Panc1 (cell line): ENCODE data around the gene PTPN1. TPM values are rescaled to one million over a fixed set of nuclear protein-coding genes. Genes with fewer than 3 reads are reported as not detected.

ENCODE experiments used
- ATAC-seq: fragments of 200-7000 bp; cut with Tn5 transposase; 2 replicates; pipeline ENCODE4 v1.9.1; 2020; ENCODE audit warnings: mild to moderate bottlenecking, moderate library complexity
- BruUV-seq: library from RNA; stranded (reverse); fragments of 400-500 nt; replicated peaks from 2 replicates; lab custom pipeline; 2021; lab: Mats Ljungman, UMichigan
- CTCF ChIA-PET: fragments of 300-600 bp; sonication (Branson Sonifier 250); formaldehyde crosslinking; loops from one replicate; lab custom pipeline; 2022; ENCODE audit warnings: antibody characterized with exemption; lab: Charles Lee
- POLR2A ChIA-PET: fragments of 300-600 bp; sonication (Branson Sonifier 250); formaldehyde crosslinking; loops from one replicate; lab custom pipeline; 2022; ENCODE audit warnings: antibody characterized with exemption; lab: Charles Lee
- DNase-seq: peaks from one replicate; pipeline ENCODE4 v3.0.0-alpha.2; 2010; ENCODE audit warnings: low read depth, low spot score
- H3K27ac ChIP-seq: 2 replicates; pipeline ENCODE4 v1.5.1; 2011; ENCODE audit warnings: mild to moderate bottlenecking, low read length, inconsistent platforms
- H3K27me3 ChIP-seq: fragments of 200-500 bp; sonication (Bioruptor generic); 2 replicates; pipeline ENCODE4 v1.6.0; 2014; ENCODE audit warnings: low read length, inconsistent platforms; ENCODE audit not compliant: control insufficient read depth, insufficient read depth
- H3K36me3 ChIP-seq: fragments of 200-500 bp; sonication (Bioruptor generic); 2 replicates; pipeline ENCODE4 v1.5.1; 2014; ENCODE audit warnings: inconsistent platforms, mild to moderate bottlenecking, low read length, moderate library complexity; ENCODE audit not compliant: control insufficient read depth, insufficient read depth
- H3K4me1 ChIP-seq: 2 replicates; pipeline ENCODE4 v1.5.1; 2011; ENCODE audit warnings: inconsistent platforms, mild to moderate bottlenecking, low read length, moderate library complexity; ENCODE audit not compliant: control insufficient read depth, insufficient read depth
- H3K4me3 ChIP-seq, 2 experiments: 2 replicates each; pipeline ENCODE4 v1.5.1; 2011 to 2012; ENCODE audit warnings: low read depth in 2 of 2, low read length in 2 of 2, mild to moderate bottlenecking in 2 of 2, inconsistent platforms in 1 of 2, moderate library complexity in 1 of 2
- H3K9me3 ChIP-seq: fragments of 200-500 bp; sonication (Bioruptor generic); 2 replicates; pipeline ENCODE4 v1.5.1; 2014; ENCODE audit warnings: low read depth, mild to moderate bottlenecking, inconsistent platforms, low read length, moderate library complexity; ENCODE audit not compliant: control insufficient read depth, insufficient read depth
- POLR2AphosphoS5 ChIP-seq: IDR thresholded peaks from 2 replicates; pipeline ENCODE4 v1.6.1; 2012; ENCODE audit warnings: mild to moderate bottlenecking, low read depth, low read length, moderate library complexity
- SIN3A ChIP-seq: IDR thresholded peaks from 2 replicates; pipeline ENCODE4 v1.6.1; 2012; ENCODE audit warnings: low read depth, mild to moderate bottlenecking, low read length, moderate library complexity, borderline replicate concordance; ENCODE audit not compliant: insufficient read depth
- TCF7L2 ChIP-seq: IDR thresholded peaks from 2 replicates; pipeline ENCODE4 v1.6.1; 2011; ENCODE audit warnings: mild to moderate bottlenecking, low read depth, low read length, inconsistent platforms
- in situ Hi-C: cut with HindIII; loops from 2 replicates; pipeline ENCODE4 v1.10.0; 2016; ENCODE audit warnings: low sequenced_read_pairs, low pct_unique_long_range_greater_than_20kb
- intact Hi-C: fragments of 100-400 bp; cut with micrococcal nuclease; formaldehyde crosslinking; loops from one replicate; pipeline ENCODE4 v1.10.0; 2022; ENCODE audit not compliant: unreplicated experiment
- total RNA-seq: library from RNA; stranded (reverse); gene quantifications from one replicate; pipeline ENCODE4 v1.2.1, GENCODE V29; 2021; ENCODE audit not compliant: unreplicated experiment
- TF ChIP-seq, protein P1 (sequence below), 2 experiments: IDR thresholded peaks; 2 replicates each; pipeline ENCODE4 v1.6.1; 2011 to 2012; ENCODE audit warnings: low read depth in 2 of 2, control low read depth in 1 of 2, low read length in 1 of 2, mild to moderate bottlenecking in 1 of 2, moderate library complexity in 1 of 2; ENCODE audit not compliant: insufficient read depth in 1 of 2
- TF ChIP-seq, protein P2 (sequence below): fragments of 450-650 bp; IDR thresholded peaks from 2 replicates; pipeline ENCODE4 v1.5.1; 2017; ENCODE audit warnings: mild to moderate bottlenecking

PTPN1 gene
- total RNA-seq, 1 experiment from 2014 or later = 42.2 TPM

DNA sequence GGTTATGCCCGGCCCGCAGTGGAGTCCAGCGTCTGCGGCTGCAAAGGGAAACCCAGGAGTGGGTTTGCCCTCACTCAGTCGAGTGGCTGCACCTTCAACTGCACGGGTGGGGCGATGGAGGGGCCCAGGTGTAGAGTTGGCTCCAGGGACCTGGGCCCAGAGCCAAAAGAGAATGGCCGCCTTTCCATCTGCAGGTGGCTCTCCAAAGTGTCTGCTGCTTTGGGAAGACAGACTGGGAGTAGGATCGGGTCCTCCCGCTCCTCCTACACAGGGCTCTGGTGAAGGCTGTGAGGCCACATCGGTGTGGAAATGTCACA, 80.1 kb downstream of the PTPN1 start:
- Histone ChIP-seq H3K27ac (peak overlapping the region; percentile 69), H3K36me3 (peaks cover 11% of the 10 kb centered on the region), H3K4me3 (no peak overlapping the region), H3K4me1 (peaks cover 77% of the 10 kb centered on the region), H3K27me3 (no peaks in the 10 kb centered on the region), H3K9me3 (no peaks in the 10 kb centered on the region)
- intact Hi-C loops = no loop called here
- in situ Hi-C loops = no loop called here
- ATAC-seq (no peak), DNase-seq (no peak)
- TF ChIP-seq TCF7L2 (no peak), SIN3A (no peak), POLR2AphosphoS5 (no peak)
- TF ChIP-seq, protein P1, sequence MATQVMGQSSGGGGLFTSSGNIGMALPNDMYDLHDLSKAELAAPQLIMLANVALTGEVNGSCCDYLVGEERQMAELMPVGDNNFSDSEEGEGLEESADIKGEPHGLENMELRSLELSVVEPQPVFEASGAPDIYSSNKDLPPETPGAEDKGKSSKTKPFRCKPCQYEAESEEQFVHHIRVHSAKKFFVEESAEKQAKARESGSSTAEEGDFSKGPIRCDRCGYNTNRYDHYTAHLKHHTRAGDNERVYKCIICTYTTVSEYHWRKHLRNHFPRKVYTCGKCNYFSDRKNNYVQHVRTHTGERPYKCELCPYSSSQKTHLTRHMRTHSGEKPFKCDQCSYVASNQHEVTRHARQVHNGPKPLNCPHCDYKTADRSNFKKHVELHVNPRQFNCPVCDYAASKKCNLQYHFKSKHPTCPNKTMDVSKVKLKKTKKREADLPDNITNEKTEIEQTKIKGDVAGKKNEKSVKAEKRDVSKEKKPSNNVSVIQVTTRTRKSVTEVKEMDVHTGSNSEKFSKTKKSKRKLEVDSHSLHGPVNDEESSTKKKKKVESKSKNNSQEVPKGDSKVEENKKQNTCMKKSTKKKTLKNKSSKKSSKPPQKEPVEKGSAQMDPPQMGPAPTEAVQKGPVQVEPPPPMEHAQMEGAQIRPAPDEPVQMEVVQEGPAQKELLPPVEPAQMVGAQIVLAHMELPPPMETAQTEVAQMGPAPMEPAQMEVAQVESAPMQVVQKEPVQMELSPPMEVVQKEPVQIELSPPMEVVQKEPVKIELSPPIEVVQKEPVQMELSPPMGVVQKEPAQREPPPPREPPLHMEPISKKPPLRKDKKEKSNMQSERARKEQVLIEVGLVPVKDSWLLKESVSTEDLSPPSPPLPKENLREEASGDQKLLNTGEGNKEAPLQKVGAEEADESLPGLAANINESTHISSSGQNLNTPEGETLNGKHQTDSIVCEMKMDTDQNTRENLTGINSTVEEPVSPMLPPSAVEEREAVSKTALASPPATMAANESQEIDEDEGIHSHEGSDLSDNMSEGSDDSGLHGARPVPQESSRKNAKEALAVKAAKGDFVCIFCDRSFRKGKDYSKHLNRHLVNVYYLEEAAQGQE (IDR thresholded peaks at IDR 0.05; ENCODE audit: insufficient read depth in 1 of 2, low read depth in 2 of 2, low read length in 1 of 2) = no peak
- TF ChIP-seq, protein P2, sequence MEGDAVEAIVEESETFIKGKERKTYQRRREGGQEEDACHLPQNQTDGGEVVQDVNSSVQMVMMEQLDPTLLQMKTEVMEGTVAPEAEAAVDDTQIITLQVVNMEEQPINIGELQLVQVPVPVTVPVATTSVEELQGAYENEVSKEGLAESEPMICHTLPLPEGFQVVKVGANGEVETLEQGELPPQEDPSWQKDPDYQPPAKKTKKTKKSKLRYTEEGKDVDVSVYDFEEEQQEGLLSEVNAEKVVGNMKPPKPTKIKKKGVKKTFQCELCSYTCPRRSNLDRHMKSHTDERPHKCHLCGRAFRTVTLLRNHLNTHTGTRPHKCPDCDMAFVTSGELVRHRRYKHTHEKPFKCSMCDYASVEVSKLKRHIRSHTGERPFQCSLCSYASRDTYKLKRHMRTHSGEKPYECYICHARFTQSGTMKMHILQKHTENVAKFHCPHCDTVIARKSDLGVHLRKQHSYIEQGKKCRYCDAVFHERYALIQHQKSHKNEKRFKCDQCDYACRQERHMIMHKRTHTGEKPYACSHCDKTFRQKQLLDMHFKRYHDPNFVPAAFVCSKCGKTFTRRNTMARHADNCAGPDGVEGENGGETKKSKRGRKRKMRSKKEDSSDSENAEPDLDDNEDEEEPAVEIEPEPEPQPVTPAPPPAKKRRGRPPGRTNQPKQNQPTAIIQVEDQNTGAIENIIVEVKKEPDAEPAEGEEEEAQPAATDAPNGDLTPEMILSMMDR = no peak
- POLR2A ChIA-PET = no interaction called here
- CTCF ChIA-PET = no interaction called here
- no TSS peak for BruUV-seq

DNA sequence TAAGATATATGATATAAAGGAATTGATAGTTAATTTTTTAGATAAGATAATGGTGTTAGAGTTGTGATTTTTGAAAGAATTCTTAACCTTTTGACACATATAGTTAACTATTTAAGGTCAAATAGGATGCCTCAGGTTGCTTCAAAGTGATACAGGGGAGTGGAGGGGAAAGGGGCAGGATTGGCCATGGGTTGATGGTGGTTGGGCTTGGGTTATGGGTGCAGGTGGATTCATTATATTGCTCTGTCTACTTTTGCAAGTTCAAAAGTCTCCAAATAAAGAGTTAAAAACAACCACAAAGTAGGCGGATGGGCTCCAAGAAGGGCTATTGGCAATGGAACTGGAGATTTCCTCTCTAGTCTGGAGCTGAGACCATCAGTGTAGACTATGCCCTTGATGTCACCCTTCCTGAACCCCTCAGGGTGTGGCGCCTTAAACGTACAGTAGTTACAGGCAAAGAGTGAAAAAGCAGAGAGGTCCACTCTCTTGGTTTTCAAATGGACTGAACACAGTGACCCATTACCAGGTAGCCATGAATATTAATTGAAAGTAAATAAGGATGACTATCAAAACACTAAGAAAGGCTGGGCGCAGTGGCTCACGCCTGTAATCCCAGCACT, 81.2 kb downstream of the PTPN1 start:
- Histone ChIP-seq H3K4me1 (peaks cover 82% of the 10 kb centered on the region), H3K9me3 (no peaks in the 10 kb centered on the region), H3K27ac (peak overlapping the region; percentile 69), H3K27me3 (no peaks in the 10 kb centered on the region), H3K4me3 (no peak overlapping the region), H3K36me3 (peaks cover 11% of the 10 kb centered on the region)
- TF ChIP-seq, protein P2 = no peak
- TF ChIP-seq POLR2AphosphoS5 = peak; percentile 35; the same call in 1 of the 2 replicates
- no peak for TF ChIP-seq TCF7L2
- CTCF ChIA-PET = no interaction called here
- intact Hi-C loops = no loop called here
- DNase-seq = no peak
- no peak for ATAC-seq
- TSS peak; percentile 32 for BruUV-seq
- POLR2A ChIA-PET = no interaction called here
- in situ Hi-C loops = no loop called here
